ENCODE data around the gene CTTN.

CTTN gene

GRCh38 chr11:70481625-70482528 is 83.5 kb downstream of the CTTN start:
- no peak for DNase-seq
- TF ChIP-seq POLR2A (IDR thresholded peaks at IDR 0.05; ENCODE audit: low read length) (no peak), GATA1 (IDR thresholded peaks at IDR 0.05; ENCODE audit: low read depth, low read length) (no peak)

GRCh38 chr11:70482529-70482917 is 84.2 kb downstream of the CTTN start:
- TF ChIP-seq GATA1 (IDR thresholded peaks at IDR 0.05; ENCODE audit: low read depth, low read length) (no peak), POLR2A (IDR thresholded peaks at IDR 0.05; ENCODE audit: low read length) (no peak)

DNA sequence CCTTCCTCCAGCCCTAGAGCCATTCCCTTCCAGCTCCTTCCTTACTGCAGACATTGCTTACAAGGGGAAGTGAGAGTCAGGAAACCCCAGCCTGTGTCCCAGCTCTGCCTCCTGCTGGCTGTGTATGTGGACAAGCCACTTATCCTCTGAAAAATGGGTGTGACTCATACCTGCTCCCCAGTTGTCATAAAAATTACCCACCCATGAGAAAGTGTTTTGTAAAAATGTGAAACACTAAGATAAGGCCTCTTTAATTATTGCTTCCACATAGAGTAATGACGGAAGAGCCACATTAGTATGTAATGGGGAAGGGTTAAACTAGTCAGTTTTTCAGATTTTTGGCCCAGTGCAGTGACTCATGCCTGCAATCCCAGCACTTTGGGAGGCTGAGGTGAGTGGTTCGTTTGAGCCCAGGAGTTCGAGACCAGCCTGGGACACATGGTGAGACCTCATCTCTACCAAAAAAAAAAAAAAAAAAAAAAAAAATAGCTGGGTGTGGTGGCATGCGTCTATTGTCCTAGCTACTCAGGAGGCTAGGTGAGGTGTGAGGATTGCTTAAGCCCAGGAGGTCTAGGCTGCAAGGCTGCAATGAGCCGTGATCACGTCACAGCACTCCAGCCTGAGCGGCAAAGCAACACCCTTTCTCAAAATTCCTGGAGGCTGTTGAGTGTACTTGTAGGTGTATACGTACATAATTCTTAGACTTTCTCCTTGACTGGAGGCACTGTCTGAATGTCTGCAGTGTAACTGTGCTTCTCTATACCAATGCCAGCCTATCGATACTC is 84.9 kb downstream of the CTTN start:
- peak; percentile 25 to 38 for DNase-seq
- TF ChIP-seq GATA1 (IDR thresholded peaks at IDR 0.05; ENCODE audit: low read depth, low read length) (no peak), POLR2A (IDR thresholded peaks at IDR 0.05; ENCODE audit: low read length) (no peak)

More at GRCh38 chr11:70482529-70482917, 84.2 kb downstream of the CTTN start:
- DNase-seq, result no peak

DNA sequence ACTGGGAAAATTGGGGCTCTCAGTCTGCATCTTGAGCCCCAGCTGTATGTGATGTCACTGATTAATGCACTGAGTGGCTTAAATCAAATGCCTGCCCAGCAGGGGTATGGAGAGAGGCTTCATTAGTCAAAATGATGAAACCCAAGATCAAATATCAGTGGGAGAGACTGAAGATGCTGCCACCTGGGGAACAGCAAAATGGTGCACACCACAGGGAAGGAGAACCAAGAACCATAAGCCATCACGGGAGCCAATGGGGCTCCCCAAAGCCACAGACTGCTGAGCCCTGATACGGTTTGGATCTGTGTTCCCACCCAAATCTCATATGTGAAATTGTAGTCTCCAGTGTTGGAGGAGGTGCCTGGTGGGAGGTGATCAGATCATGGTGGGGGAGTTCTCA is 85.6 kb downstream of the CTTN start:
- no peak for DNase-seq
- TF ChIP-seq GATA1 (IDR thresholded peaks at IDR 0.05; ENCODE audit: low read depth, low read length) (no peak), POLR2A (IDR thresholded peaks at IDR 0.05; ENCODE audit: low read length) (no peak)

DNA sequence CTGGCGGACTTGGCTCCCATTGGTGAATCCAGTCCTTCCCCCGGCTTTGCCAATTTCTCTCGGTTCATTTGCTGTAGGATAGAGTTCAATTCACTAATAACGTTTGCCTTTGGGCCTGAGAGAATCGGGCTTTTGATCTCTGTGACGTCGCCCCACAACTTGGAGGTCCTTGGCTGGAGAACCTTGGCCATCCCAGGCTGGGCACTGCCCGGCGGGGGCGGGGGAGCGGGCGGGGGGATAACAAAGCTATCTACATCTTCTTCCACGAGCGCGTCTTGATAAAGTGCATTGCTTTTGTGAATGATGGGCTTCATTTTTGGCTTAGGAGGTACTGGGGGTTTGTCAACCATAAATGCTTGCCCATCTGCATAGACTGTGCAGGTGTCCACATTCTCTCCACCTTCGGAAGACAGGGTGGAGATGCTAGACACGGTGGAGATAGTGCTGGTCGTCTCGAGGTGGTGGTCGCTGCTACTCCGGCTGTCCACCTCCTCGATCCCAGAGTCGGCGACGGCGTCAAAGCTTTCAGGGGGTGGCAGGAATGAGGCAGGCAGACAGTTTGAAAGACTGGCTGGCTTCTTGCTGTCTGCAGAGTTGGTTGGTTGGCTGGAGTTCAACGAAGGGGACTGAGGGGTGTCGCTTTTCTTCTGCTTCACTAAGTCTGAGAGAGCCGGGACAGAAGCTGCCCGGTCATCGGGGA is 87.1 kb downstream of the CTTN start:
- TF ChIP-seq GATA1 (IDR thresholded peaks at IDR 0.05; ENCODE audit: low read depth, low read length), result no peak
- no peak for TF ChIP-seq POLR2A (IDR thresholded peaks at IDR 0.05; ENCODE audit: low read length)
- no peak for DNase-seq

DNA sequence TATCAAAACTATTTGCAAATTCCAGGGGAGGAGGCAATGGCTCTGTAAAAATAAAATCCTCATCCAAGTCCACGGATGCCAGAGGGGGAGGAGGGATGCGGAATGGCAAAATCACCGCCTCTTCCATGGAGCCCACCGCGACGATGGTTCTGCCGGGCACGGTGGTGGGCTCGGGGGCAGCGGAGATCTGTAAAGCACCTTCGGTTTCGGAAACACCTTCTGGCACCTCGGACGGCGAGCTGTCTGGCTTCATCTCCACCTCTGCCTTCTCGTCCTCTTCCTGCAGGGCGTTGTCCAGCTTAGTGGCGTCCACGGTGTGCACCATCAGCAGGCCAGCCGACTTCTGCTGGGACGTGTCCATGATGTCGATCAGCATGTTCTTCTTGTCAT is 87.7 kb downstream of the CTTN start:
- DNase-seq, result no peak
- TF ChIP-seq GATA1 (IDR thresholded peaks at IDR 0.05; ENCODE audit: low read depth, low read length) (no peak), POLR2A (IDR thresholded peaks at IDR 0.05; ENCODE audit: low read length) (no peak)
